Mucosa of descending colon (tissue), 3 donors: ENCODE measurements around the gene CYB561A3. TPM values are rescaled to one million over a fixed set of nuclear protein-coding genes. Genes with fewer than 3 reads are reported as not detected.
A peak's percentile ranks its signal among the peaks of the same experiment; 100 is the strongest.

Experiments
- ATAC-seq: fragments of 200-7000 bp; cut with Tn5 transposase; one replicate; pipeline ENCODE4 v1.9.1; 2020; ENCODE audit warnings: mild to moderate bottlenecking, moderate library complexity
- DNase-seq, 3 donors: peaks; one replicate each; pipeline ENCODE4 v3.0.0-alpha.2; 2020
- H3K36me3 ChIP-seq: fragments of 200-600 bp; one replicate; pipeline ENCODE4 v1.8.0; 2021; ENCODE audit warnings: low read depth, mild to moderate bottlenecking
- H3K4me1 ChIP-seq: fragments of 200-600 bp; one replicate; pipeline ENCODE4 v1.8.0; 2021; ENCODE audit warnings: low read depth, mild to moderate bottlenecking
- H3K4me3 ChIP-seq: fragments of 200-600 bp; one replicate; pipeline ENCODE4 v1.8.0; 2021; ENCODE audit warnings: mild to moderate bottlenecking
- H3K9me3 ChIP-seq: fragments of 200-600 bp; one replicate; pipeline ENCODE4 v1.8.0; 2021; ENCODE audit warnings: mild to moderate bottlenecking
- CTCF ChIP-seq: fragments of 200-600 bp; IDR thresholded peaks from one replicate; pipeline ENCODE4 v1.8.0; 2022; ENCODE audit warnings: antibody characterized with exemption, mild to moderate bottlenecking
- intact Hi-C, 2 donors: fragments of 100-400 bp; cut with DNase I in 1 of 2; cut with micrococcal nuclease in 1 of 2; formaldehyde crosslinking; loops; one replicate each; pipeline versions ENCODE4 v1.11.0 to v1.11.1; 2022; cut with DNase I, micrococcal nuclease
- total RNA-seq, 3 donors: library from RNA; stranded (reverse); fragmentation: NEBNext Ultra II Directional in 2 of 3; extraction: Animal tissue kit (Norgen Biotek cat#: 25700) in 2 of 3; gene quantifications; one replicate each; pipeline versions ENCODE4 v1.2.1 to v1.2.4, GENCODE V29; 2021 to 2023
- donor health status: DM: no; HTN: no; CAD: no; lungs with moderate emphysema.
- donor health status: DM: no; HTN: no; CAD: no.
- donor health status: DM: no; HTN: yes; CAD: no.

The CYB561A3 gene
- total RNA-seq, 3 donors from 2014 or later, result 65.0 to 91.0 (median 66.6) TPM

- no peak for DNase-seq
- no peak for ATAC-seq
- no peaks in the 10 kb centered on the region for H3K4me1 ChIP-seq
- peaks cover 6% of the 10 kb centered on the region for H3K36me3 ChIP-seq
- no peak overlapping the region for H3K4me3 ChIP-seq
- intact Hi-C loops, result no loop called here
- H3K9me3 ChIP-seq, result no peaks in the 10 kb centered on the region
- no peak for TF ChIP-seq CTCF
Observed at GRCh38 chr11:61403658-61404057, 42.0 kb upstream of the CYB561A3 start.

- peaks cover 10% of the 10 kb centered on the region for H3K36me3 ChIP-seq
- no peaks in the 10 kb centered on the region for H3K4me1 ChIP-seq
- intact Hi-C loops, result no loop called here
Observed at GRCh38 chr11:61401573-61401972, 39.9 kb upstream of the CYB561A3 start.

GRCh38 chr11:61401173-61401572 lies 39.5 kb upstream of the CYB561A3 start:
- H3K4me3 ChIP-seq, result no peak overlapping the region
- no peaks in the 10 kb centered on the region for H3K9me3 ChIP-seq
- peaks cover 10% of the 10 kb centered on the region for H3K36me3 ChIP-seq
- no peaks in the 10 kb centered on the region for H3K4me1 ChIP-seq
- DNase-seq (no peak), ATAC-seq (no peak)
- intact Hi-C loops, result no loop called here
- no peak for TF ChIP-seq CTCF

More at GRCh38 chr11:61401573-61401972, 39.9 kb upstream of the CYB561A3 start:
- Histone ChIP-seq H3K4me3 (no peak overlapping the region), H3K9me3 (no peaks in the 10 kb centered on the region)
- no peak for DNase-seq
- ATAC-seq, result no peak
- no peak for TF ChIP-seq CTCF

DNA sequence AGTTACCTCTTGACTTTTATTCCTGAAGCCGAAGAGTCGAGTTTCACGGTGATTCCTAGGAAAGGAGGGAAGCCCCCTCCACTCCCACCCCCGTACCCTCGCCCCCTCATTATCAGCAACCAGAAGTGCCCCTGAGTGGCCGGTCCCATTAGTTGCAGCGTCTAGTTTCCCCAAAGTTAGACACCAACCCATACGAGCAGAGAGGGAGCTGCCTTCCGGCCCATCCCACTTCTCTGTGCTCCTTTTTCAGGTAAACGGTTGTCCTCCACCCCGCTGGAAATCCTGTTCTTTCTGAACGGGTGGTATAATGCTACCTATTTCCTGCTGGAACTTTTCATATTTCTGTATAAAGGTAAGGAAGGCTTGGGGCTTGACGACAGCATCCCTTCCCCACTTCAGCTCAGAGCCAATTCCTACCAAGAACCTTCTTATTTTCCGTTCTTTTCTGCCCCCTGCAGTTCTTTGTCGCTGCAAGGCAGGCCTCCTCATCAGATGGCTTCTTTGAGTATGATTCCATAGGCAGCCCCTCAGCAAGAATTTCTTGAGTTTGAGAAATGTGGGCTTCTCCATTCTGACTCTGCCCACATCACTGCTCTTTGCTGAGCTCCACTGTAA lies 31.4 kb upstream of the CYB561A3 start:
- DNase-seq (peak in 1 of 3 donors; percentile 27), ATAC-seq (peak; percentile 56)
- intact Hi-C loops, result no loop called here
- Histone ChIP-seq H3K9me3 (no peaks in the 10 kb centered on the region), H3K4me1 (peaks cover 13% of the 10 kb centered on the region), H3K4me3 (peak overlapping the region; percentile 40), H3K36me3 (peaks cover 4% of the 10 kb centered on the region)
- no peak for TF ChIP-seq CTCF

DNA sequence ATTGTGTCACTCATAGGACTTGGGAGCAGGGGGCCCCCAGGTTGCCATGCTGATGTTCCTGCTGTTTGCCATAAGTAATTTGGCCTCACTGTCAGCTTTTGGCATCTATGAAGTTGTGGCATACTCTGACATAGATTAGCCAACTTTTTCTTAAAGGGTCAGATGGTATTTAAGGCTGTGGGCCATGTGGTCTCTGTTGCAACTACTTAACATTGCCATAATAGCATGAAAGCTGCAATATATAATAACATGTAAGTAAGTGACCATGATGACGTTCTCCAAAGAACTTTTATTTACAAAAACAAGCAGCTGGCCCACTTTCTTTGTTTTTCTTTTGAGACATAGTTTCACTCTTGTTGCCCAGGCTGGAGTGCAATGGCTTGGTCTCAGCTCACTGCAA lies 28.5 kb upstream of the CYB561A3 start:
- DNase-seq (no peak), ATAC-seq (no peak)
- H3K36me3 ChIP-seq, result no peaks in the 10 kb centered on the region
- H3K4me3 ChIP-seq, result no peak overlapping the region
- intact Hi-C loops, result no loop called here
- no peaks in the 10 kb centered on the region for H3K9me3 ChIP-seq
- peaks cover 13% of the 10 kb centered on the region for H3K4me1 ChIP-seq
- TF ChIP-seq CTCF, result no peak
